Activated T-helper 17 cell treated with anti-CD3 and anti-CD28 coated beads, Interleukin-2, amount 50 U/mL, for 72 hours (primary cell): ENCODE measurements around the gene SFI1. TPM values are rescaled to one million over a fixed set of nuclear protein-coding genes. Genes with fewer than 3 reads are reported as not detected.

ENCODE experiments used
- ATAC-seq: fragments of 150-1000 bp; cut with Tn5 transposase; replicated peaks from 2 replicates; pipeline ENCODE4 v1.10.0; 2021; ENCODE audit warnings: mild to moderate bottlenecking, moderate library complexity
- H3K27ac Mint-ChIP-seq: one replicate; pipeline ENCODE4 v1.8.0; 2022; ENCODE audit warnings: mixed read lengths
- H3K27me3 Mint-ChIP-seq: one replicate; pipeline ENCODE4 v1.8.0; 2022; ENCODE audit warnings: mixed read lengths
- H3K36me3 Mint-ChIP-seq: one replicate; pipeline ENCODE4 v1.8.0; 2022; ENCODE audit warnings: low read depth, mild to moderate bottlenecking, mixed read lengths
- H3K4me1 Mint-ChIP-seq: one replicate; pipeline ENCODE4 v1.8.0; 2022; ENCODE audit warnings: mixed read lengths
- H3K4me3 Mint-ChIP-seq: one replicate; pipeline ENCODE4 v1.8.0; 2022; ENCODE audit warnings: mild to moderate bottlenecking, mixed read lengths
- H3K9me3 Mint-ChIP-seq: one replicate; pipeline ENCODE4 v1.8.0; 2022; ENCODE audit warnings: mixed read lengths
- total RNA-seq, 2 donors: library from RNA; stranded (reverse); gene quantifications; one replicate each; pipeline ENCODE4 v1.2.3, GENCODE V29; 2022

The SFI1 gene
- total RNA-seq, 2 donors from 2014 or later = 125 to 349 TPM

- Mint-ChIP-seq H3K4me1 (peaks cover 4% of the 10 kb centered on the region), H3K27ac (peak overlapping the region; percentile 61), H3K36me3 (peaks cover 84% of the 10 kb centered on the region), H3K27me3 (no peaks in the 10 kb centered on the region), H3K9me3 (no peaks in the 10 kb centered on the region), H3K4me3 (no peak overlapping the region)
- no peak for ATAC-seq
Observed at GRCh38 chr22:31604746-31605705, 108.7 kb downstream of the SFI1 start.

DNA sequence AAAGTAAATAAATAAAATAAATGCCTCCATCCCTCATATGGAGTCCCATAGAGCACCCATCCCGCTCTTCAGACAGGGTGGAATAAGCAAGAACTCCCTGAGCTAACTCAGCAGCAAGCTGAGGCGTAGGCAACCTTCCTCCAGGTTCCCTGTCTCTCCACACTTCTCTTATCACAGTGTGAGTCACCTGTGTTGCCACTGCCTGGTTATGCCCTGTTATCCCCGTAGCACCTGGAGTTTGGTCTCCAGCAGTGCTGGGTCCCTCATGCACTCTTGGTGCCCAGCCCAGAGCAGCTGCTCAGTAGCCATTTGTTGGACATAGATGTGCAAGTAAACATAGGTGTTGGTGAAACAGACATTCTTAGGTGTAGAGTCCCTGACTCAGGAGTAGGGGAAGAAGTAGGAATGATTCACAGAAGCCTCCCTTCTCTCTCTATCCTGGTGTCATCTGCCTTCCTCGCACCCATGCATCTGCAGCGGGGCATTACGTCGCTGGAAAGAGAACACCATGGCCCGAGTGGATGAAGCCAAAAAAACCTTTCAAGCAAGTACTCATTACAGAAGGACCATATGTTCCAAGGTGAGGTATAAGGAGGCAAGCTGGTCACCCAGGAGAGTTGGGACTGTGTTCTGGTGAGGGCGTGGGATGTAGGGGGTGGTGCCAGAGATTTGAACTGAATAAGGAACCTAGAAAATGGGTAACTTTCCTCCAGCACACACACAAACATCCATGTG is 109.7 kb downstream of the SFI1 start:
- Mint-ChIP-seq H3K9me3 (no peaks in the 10 kb centered on the region), H3K36me3 (peaks cover 84% of the 10 kb centered on the region), H3K27me3 (no peaks in the 10 kb centered on the region)

DNA sequence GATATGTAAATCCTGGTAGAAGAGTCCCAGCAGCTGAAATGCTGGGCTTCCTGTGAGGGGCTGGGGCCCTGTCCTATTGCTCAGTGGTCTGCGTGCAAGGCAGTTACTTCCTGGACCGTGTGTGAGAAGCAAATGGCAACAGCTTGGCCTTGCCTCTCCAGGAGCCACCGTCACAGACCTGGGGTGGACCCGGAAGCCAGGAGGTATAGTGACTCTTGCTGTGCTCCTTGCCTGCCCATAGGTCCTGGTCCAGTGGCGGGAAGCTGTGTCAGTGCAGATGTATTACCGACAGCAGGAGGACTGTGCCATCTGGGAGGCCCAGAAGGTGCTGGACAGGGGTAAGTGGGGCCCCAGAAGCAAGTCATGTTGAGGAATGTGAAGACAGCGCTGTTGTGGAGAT is 111.4 kb downstream of the SFI1 start:
- Mint-ChIP-seq H3K36me3 (peaks cover 77% of the 10 kb centered on the region), H3K4me1 (no peaks in the 10 kb centered on the region), H3K9me3 (no peaks in the 10 kb centered on the region), H3K27me3 (no peaks in the 10 kb centered on the region), H3K4me3 (no peak overlapping the region), H3K27ac (no peak overlapping the region)
- no peak for ATAC-seq

More for the DNA sequence above, 109.7 kb downstream of the SFI1 start:
- Mint-ChIP-seq H3K27ac (no peak overlapping the region), H3K4me3 (no peak overlapping the region), H3K4me1 (no peaks in the 10 kb centered on the region)
- no peak for ATAC-seq

- no peak for ATAC-seq
- Mint-ChIP-seq H3K27ac (peak overlapping the region; percentile 30), H3K27me3 (no peaks in the 10 kb centered on the region), H3K9me3 (no peaks in the 10 kb centered on the region), H3K4me3 (no peak overlapping the region), H3K4me1 (peaks cover 6% of the 10 kb centered on the region), H3K36me3 (peaks cover 70% of the 10 kb centered on the region)
Observed at GRCh38 chr22:31609716-31610115, 113.4 kb downstream of the SFI1 start.

DNA sequence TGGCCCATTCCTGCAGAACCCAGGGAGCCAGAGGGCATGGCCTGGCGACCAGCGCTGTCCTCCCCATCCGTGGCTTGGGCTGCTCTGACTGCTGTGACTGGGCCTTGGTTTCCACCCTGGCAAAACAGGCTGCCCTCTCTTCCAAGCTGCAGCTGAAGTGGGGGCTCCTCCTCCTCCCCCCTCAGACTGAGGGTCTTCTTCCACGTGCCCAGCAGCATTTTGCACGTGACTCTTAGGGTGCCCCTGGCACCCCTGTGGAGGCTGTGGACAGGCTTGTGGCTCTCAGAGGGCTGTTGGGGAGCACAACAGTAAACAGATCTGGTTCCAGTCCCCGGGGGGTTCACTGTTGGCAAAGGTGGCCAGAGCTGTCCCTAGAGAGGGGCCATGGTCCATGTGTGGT is 114.3 kb downstream of the SFI1 start:
- H3K4me1 Mint-ChIP-seq = peaks cover 12% of the 10 kb centered on the region
- H3K4me3 Mint-ChIP-seq = no peak overlapping the region
- H3K9me3 Mint-ChIP-seq = no peaks in the 10 kb centered on the region
- H3K36me3 Mint-ChIP-seq = peaks cover 70% of the 10 kb centered on the region
- peak overlapping the region; percentile 30 for H3K27ac Mint-ChIP-seq
- ATAC-seq = no peak
- no peaks in the 10 kb centered on the region for H3K27me3 Mint-ChIP-seq

DNA sequence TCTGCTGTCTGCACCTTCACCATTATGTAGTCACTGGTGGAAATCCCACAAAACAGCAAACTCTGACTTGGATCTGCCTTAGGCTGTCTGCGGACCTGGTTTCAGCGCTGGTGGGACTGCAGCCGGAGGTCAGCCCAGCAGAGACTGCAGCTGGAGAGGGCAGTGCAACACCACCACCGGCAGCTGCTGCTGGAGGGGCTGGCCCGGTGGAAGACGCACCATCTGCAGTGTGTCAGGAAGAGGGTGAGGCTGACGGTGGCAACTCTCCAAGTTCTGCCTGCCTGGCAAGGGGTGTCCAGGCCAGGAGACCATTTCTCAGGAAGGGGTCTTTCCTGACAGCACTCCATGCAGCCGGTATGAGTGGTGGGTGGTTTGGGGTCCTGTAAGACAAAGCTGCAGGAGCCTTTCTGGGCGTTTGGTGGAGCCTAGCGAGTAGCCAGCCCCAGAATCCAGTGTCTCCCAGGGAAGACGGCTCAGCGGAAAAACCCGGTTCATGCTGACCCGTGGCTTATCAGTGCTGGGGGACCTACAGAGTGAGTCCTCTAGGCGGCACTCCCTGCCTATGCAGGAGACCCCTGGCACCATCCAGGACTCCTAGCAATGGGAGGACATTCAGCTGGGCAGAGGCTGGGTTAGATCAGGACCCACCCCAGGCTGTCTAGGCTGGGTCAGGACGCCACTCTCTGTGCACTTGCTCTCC is 114.9 kb downstream of the SFI1 start:
- Mint-ChIP-seq H3K27me3 (no peaks in the 10 kb centered on the region), H3K4me3 (no peak overlapping the region), H3K4me1 (peaks cover 18% of the 10 kb centered on the region), H3K9me3 (no peaks in the 10 kb centered on the region), H3K27ac (no peak overlapping the region), H3K36me3 (peaks cover 70% of the 10 kb centered on the region)
- ATAC-seq = no peak

DNA sequence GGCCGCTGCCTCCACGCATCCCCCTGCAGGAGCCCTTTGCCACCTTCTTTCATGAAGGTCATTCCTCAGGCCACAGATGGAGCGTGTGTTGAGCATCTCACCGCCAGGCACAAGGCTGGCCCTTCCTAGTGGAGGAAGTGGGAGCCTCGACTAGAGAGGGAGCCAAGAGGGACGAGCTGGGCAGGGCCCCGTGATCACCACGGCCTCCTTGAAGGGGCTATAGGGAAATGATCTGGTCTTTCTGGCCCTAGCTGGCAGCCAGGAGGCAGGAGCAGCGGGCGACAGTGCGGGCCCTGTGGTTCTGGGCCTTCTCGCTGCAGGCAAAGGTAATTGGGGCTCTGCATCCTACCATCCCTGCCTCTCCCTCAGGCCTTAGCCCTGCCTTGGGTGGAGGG is 116.6 kb downstream of the SFI1 start:
- ATAC-seq = no peak
- H3K4me3 Mint-ChIP-seq = no peak overlapping the region
- peaks cover 24% of the 10 kb centered on the region for H3K4me1 Mint-ChIP-seq
- no peaks in the 10 kb centered on the region for H3K9me3 Mint-ChIP-seq
- peaks cover 81% of the 10 kb centered on the region for H3K36me3 Mint-ChIP-seq
- no peaks in the 10 kb centered on the region for H3K27me3 Mint-ChIP-seq
- no peak overlapping the region for H3K27ac Mint-ChIP-seq

DNA sequence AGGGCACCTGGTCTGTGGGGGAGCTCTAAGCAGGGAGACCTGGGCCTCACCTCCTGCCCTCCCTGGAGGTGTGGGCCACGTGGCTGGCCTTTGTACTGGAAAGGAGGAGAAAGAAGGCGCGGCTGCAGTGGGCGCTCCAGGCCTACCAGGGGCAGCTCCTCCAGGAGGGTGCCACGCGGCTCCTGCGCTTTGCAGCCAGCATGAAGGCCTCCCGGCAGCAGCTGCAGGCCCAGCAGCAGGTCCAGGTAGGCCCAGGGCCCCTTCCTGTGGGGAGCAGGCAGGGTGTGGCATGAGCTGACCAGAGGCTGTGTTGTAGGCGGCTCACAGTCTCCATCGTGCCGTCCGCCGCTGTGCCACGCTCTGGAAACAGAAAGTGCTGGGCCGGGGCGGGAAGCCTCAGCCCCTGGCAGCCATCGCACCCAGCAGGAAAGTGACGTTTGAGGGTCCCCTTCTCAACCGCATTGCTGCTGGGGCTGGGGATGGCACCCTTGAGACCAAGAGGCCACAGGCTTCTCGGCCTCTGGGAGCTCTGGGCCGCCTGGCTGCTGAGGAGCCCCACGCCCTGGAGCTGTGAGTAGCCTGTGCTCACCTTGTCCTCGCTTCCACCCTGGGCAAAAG is 117.1 kb downstream of the SFI1 start:
- Mint-ChIP-seq H3K4me3 (no peak overlapping the region), H3K9me3 (no peaks in the 10 kb centered on the region), H3K27me3 (no peaks in the 10 kb centered on the region), H3K4me1 (peaks cover 24% of the 10 kb centered on the region), H3K27ac (no peak overlapping the region), H3K36me3 (peaks cover 78% of the 10 kb centered on the region)
- no peak for ATAC-seq

GRCh38 chr22:31613904-31614296 is 117.6 kb downstream of the SFI1 start:
- Mint-ChIP-seq H3K27me3 (no peaks in the 10 kb centered on the region), H3K4me1 (peaks cover 24% of the 10 kb centered on the region), H3K4me3 (no peak overlapping the region), H3K36me3 (peaks cover 80% of the 10 kb centered on the region), H3K27ac (peak overlapping the region; percentile 86), H3K9me3 (no peaks in the 10 kb centered on the region)
- ATAC-seq = no peak

DNA sequence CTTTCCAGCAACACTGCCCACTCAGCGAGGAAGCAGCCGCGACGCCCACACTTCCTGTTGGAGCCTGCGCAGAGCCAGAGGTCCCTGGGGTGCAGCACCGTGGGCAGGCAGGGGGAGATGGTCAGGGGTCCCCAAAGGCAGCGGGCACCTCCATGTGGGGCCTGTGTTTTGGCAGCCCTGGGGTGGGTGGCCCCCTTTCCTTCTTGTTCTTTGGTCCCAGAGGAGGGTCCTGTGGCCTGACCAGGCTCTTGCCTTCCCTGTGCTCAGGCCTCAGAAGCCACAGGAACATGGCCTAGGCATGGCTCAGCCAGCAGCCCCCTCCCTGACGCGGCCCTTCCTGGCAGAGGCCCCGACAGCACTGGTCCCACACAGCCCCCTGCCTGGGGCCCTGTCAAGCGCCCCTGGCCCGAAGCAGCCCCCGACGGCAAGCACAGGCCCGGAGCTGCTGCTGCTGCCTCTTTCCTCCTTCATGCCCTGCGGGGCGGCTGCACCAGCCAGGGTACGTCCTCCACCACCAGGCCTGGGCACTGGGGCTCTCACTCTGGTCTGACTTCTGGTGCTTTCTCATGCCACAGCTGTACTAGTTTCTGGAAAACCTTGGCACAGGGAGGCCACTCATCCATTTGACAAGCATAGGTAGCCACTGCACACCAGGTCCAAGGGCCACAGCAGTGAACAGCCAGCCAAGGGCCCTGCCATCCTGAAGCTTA is 118.6 kb downstream of the SFI1 start:
- H3K36me3 Mint-ChIP-seq = peaks cover 80% of the 10 kb centered on the region

GRCh38 chr22:31615491-31615860 is 119.1 kb downstream of the SFI1 start:
- Mint-ChIP-seq H3K9me3 (no peaks in the 10 kb centered on the region), H3K27me3 (no peaks in the 10 kb centered on the region), H3K4me1 (peaks cover 24% of the 10 kb centered on the region), H3K4me3 (peak overlapping the region; percentile 28), H3K27ac (peak overlapping the region; percentile 86), H3K36me3 (peaks cover 80% of the 10 kb centered on the region)
- ATAC-seq = no peak

More for the DNA sequence above, 118.6 kb downstream of the SFI1 start:
- no peak for ATAC-seq
- peaks cover 24% of the 10 kb centered on the region for H3K4me1 Mint-ChIP-seq
- peak overlapping the region; percentile 86 for H3K27ac Mint-ChIP-seq
- H3K9me3 Mint-ChIP-seq = no peaks in the 10 kb centered on the region
- H3K4me3 Mint-ChIP-seq = peak overlapping the region; percentile 28
- H3K27me3 Mint-ChIP-seq = no peaks in the 10 kb centered on the region

GRCh38 chr22:31615940-31616314 is 119.6 kb downstream of the SFI1 start:
- peaks cover 24% of the 10 kb centered on the region for H3K4me1 Mint-ChIP-seq
- H3K27me3 Mint-ChIP-seq = no peaks in the 10 kb centered on the region
- no peaks in the 10 kb centered on the region for H3K9me3 Mint-ChIP-seq
- H3K4me3 Mint-ChIP-seq = peak overlapping the region; percentile 28
- peaks cover 80% of the 10 kb centered on the region for H3K36me3 Mint-ChIP-seq
- peak overlapping the region; percentile 86 for H3K27ac Mint-ChIP-seq
- peak; percentile 21 for ATAC-seq

- Mint-ChIP-seq H3K4me1 (peaks cover 24% of the 10 kb centered on the region), H3K4me3 (peak overlapping the region; percentile 28), H3K27me3 (no peaks in the 10 kb centered on the region), H3K27ac (peak overlapping the region; percentile 86), H3K36me3 (peaks cover 78% of the 10 kb centered on the region), H3K9me3 (no peaks in the 10 kb centered on the region)
- peak; percentile 92 for ATAC-seq
Observed at GRCh38 chr22:31616315-31616980, 120.1 kb downstream of the SFI1 start.
